ENCODE results near the gene SLC30A4. TPM values are rescaled to one million over a fixed set of nuclear protein-coding genes. Genes with fewer than 3 reads are reported as not detected.

Gene SLC30A4
- total RNA-seq, 1 donor = 16.0 TPM

- no peak for DNase-seq (ENCODE audit: low read depth)
- H3K4me3 ChIP-seq (ENCODE audit: low read depth, low read length) = no peak overlapping the region
- no peak for TF ChIP-seq CTCF (IDR thresholded peaks at IDR 0.05; ENCODE audit: insufficient read depth, low read depth, low read length)
Measured at GRCh38 chr15:45546789-45547188, 24.2 kb upstream of the SLC30A4 start.

GRCh38 chr15:45544266-45545023 is 21.9 kb upstream of the SLC30A4 start:
- TF ChIP-seq CTCF (IDR thresholded peaks at IDR 0.05; ENCODE audit: insufficient read depth, low read depth, low read length) = no peak
- DNase-seq (ENCODE audit: low read depth) = no peak
- no peak overlapping the region for H3K4me3 ChIP-seq (ENCODE audit: low read depth, low read length)

GRCh38 chr15:45543051-45543450 is 20.5 kb upstream of the SLC30A4 start:
- no peak for TF ChIP-seq CTCF (IDR thresholded peaks at IDR 0.05; ENCODE audit: insufficient read depth, low read depth, low read length)
- DNase-seq (ENCODE audit: low read depth) = no peak

GRCh38 chr15:45540531-45540930 is 18.0 kb upstream of the SLC30A4 start:
- no peak for DNase-seq (ENCODE audit: low read depth)
- TF ChIP-seq CTCF (IDR thresholded peaks at IDR 0.05; ENCODE audit: insufficient read depth, low read depth, low read length) = no peak
- no peak overlapping the region for H3K4me3 ChIP-seq (ENCODE audit: low read depth, low read length)

More at GRCh38 chr15:45543051-45543450, 20.5 kb upstream of the SLC30A4 start:
- no peak overlapping the region for H3K4me3 ChIP-seq (ENCODE audit: low read depth, low read length)

- no peak for DNase-seq (ENCODE audit: low read depth)
- no peak for TF ChIP-seq CTCF (IDR thresholded peaks at IDR 0.05; ENCODE audit: insufficient read depth, low read depth, low read length)
- no peak overlapping the region for H3K4me3 ChIP-seq (ENCODE audit: low read depth, low read length)
Measured at GRCh38 chr15:45539680-45540079, 17.1 kb upstream of the SLC30A4 start.

- no peak overlapping the region for H3K4me3 ChIP-seq (ENCODE audit: low read depth, low read length)
- no peak for TF ChIP-seq CTCF (IDR thresholded peaks at IDR 0.05; ENCODE audit: insufficient read depth, low read depth, low read length)
- no peak for DNase-seq (ENCODE audit: low read depth)
Measured at GRCh38 chr15:45536934-45537333, 14.4 kb upstream of the SLC30A4 start.
